C4-2B (cell line): ENCODE results near the gene ZNF784.
A peak's percentile ranks its signal among the peaks of the same experiment; 100 is the strongest.

Source experiments
- H3K27ac ChIP-seq: fragments of 450-650 bp; 2 replicates; pipeline ENCODE4 v1.5.1; 2017
- CTCF ChIP-seq: fragments of 450-650 bp; conservative IDR thresholded peaks from 2 replicates; pipeline ENCODE4 v1.5.1; 2017; ENCODE audit warnings: mild to moderate bottlenecking
- ZFX ChIP-seq: fragments of 450-650 bp; IDR thresholded peaks from 2 replicates; pipeline ENCODE4 v1.6.1; 2017

ZNF784 gene

GRCh38 chr19:55606817-55607216 lies 17.5 kb downstream of the ZNF784 start:
- TF ChIP-seq CTCF = no peak
- TF ChIP-seq ZFX = no peak
- peak overlapping the region; percentile 92 for H3K27ac ChIP-seq

- TF ChIP-seq ZFX (no peak), CTCF (peak; percentile 67; the same call in 1 of the 2 replicates)
- H3K27ac ChIP-seq = peak overlapping the region; percentile 92
Observed at GRCh38 chr19:55606471-55606787, 17.9 kb downstream of the ZNF784 start.

- peak; percentile 33; the same call in 1 of the 2 replicates for TF ChIP-seq ZFX
- peak; percentile 88 for TF ChIP-seq CTCF
- peak within 1 kb of the TSS; percentile 92 for H3K27ac ChIP-seq
Observed at GRCh38 chr19:55605637-55606470, 18.5 kb downstream of the ZNF784 start, which contains the start of gene ZNF865. TSS of gene ZNF865 (plus strand) at chr19:55605647. CDS start at chr19:55613619, 7,972 bp downstream.

GRCh38 chr19:55605207-55605636 lies 19.1 kb downstream of the ZNF784 start:
- H3K27ac ChIP-seq = peak overlapping the region; percentile 92
- TF ChIP-seq ZFX (no peak), CTCF (no peak)

- TF ChIP-seq CTCF (no peak), ZFX (no peak)
- H3K27ac ChIP-seq = peak overlapping the region; percentile 92; the same call in 1 of the 2 replicates
Observed at GRCh38 chr19:55603581-55604292, 20.6 kb downstream of the ZNF784 start.

- no peak for TF ChIP-seq ZFX
- no peak for TF ChIP-seq CTCF
- no peak overlapping the region for H3K27ac ChIP-seq
Observed at GRCh38 chr19:55603115-55603514, 21.3 kb downstream of the ZNF784 start.
